ENCODE data around the gene C7orf25.

Gene C7orf25

GRCh38 chr7:42911454-42912447 is at the start of gene C7orf25 (continued):
- peak; percentile 73 for TF ChIP-seq PRDM10 (tag by site-specific recombination; IDR thresholded peaks at IDR 0.05)
- peak; percentile 85 for TF ChIP-seq EGR2 (tag by site-specific recombination; IDR thresholded peaks at IDR 0.05; ENCODE audit: low read depth)

GRCh38 chr7:42961170-42961569 is 49.3 kb upstream of the C7orf25 start:
- ChIA-PET CTCF (interaction anchor here (1.2 kb wide), 1 partner anchor 415 kb away, joined by 3 read pairs; no protein-coding TSS in a partner anchor), POLR2A (no interaction called here)
- TF ChIP-seq SETDB1 (IDR thresholded peaks at IDR 0.05; ENCODE audit: insufficient read length, low read length) (no peak), PATZ1 (tag by site-specific recombination; IDR thresholded peaks at IDR 0.05) (no peak), ZSCAN23 (tag by site-specific recombination; IDR thresholded peaks at IDR 0.05) (no peak), ZNF280C (tag by site-specific recombination; IDR thresholded peaks at IDR 0.05) (no peak), ZNF558 (tag by site-specific recombination; IDR thresholded peaks at IDR 0.05) (no peak), ZNF677 (tag by site-specific recombination; IDR thresholded peaks at IDR 0.05) (no peak), ZNF184 (tag by site-specific recombination; IDR thresholded peaks at IDR 0.05) (no peak), ZNF623 (tag by site-specific recombination; IDR thresholded peaks at IDR 0.05) (no peak), BCL11B (tag by site-specific recombination; IDR thresholded peaks at IDR 0.05; ENCODE audit: low read depth) (no peak)
- H3K27ac ChIP-seq (ENCODE audit: extremely low read depth, low read depth, low read length): no peak overlapping the region
- H3K4me3 ChIP-seq (ENCODE audit: low read depth, low read length): no peak overlapping the region
- H3K36me3 ChIP-seq (ENCODE audit: control insufficient read depth in 2 of 2, insufficient read depth in 1 of 2, low read length in 2 of 2): no peaks in the 10 kb centered on the region
- no peaks in the 10 kb centered on the region for H3K9me3 ChIP-seq (ENCODE audit: control insufficient read depth, insufficient read depth, low read depth, low read length)
- H3K4me1 ChIP-seq (ENCODE audit: control insufficient read depth, insufficient read depth, low read length): no peaks in the 10 kb centered on the region

- CTCF ChIA-PET: interaction anchor here (0.5 to 1.2 kb wide), 3 partner anchors 19 to 519 kb away, joined by 3 read pairs; no protein-coding TSS in a partner anchor
- no peaks in the 10 kb centered on the region for H3K36me3 ChIP-seq (ENCODE audit: control insufficient read depth in 2 of 2, insufficient read depth in 1 of 2, low read length in 2 of 2)
- H3K4me3 ChIP-seq (ENCODE audit: low read depth, low read length): no peak overlapping the region
- POLR2A ChIA-PET: no interaction called here
- H3K27ac ChIP-seq (ENCODE audit: extremely low read depth, low read depth, low read length): no peak overlapping the region
- H3K9me3 ChIP-seq (ENCODE audit: control insufficient read depth, insufficient read depth, low read depth, low read length): no peaks in the 10 kb centered on the region
- H3K4me1 ChIP-seq (ENCODE audit: control insufficient read depth, insufficient read depth, low read length): no peaks in the 10 kb centered on the region
- TF ChIP-seq ZIC2 (tag by site-specific recombination; IDR thresholded peaks at IDR 0.05) (no peak), BCL11B (tag by site-specific recombination; IDR thresholded peaks at IDR 0.05; ENCODE audit: low read depth) (no peak), ZNF157 (tag by site-specific recombination; IDR thresholded peaks at IDR 0.05) (no peak), INSM2 (tag by site-specific recombination; IDR thresholded peaks at IDR 0.05) (no peak), ELK4 (IDR thresholded peaks at IDR 0.05; ENCODE audit: borderline replicate concordance, low read depth, low read length) (no peak), HOXC10 (CRISPR knock-in tag; IDR thresholded peaks at IDR 0.05) (no peak)
Measured at GRCh38 chr7:42960762-42961161, 48.9 kb upstream of the C7orf25 start.
